ENCODE data around the gene CELF4. TPM values are rescaled to one million over a fixed set of nuclear protein-coding genes. Genes with fewer than 3 reads are reported as not detected.

CELF4 gene
- total and polyA plus RNA-seq, 7 donors = 0.60 to 5.0 (median 1.8) TPM; not detected in 1

DNA sequence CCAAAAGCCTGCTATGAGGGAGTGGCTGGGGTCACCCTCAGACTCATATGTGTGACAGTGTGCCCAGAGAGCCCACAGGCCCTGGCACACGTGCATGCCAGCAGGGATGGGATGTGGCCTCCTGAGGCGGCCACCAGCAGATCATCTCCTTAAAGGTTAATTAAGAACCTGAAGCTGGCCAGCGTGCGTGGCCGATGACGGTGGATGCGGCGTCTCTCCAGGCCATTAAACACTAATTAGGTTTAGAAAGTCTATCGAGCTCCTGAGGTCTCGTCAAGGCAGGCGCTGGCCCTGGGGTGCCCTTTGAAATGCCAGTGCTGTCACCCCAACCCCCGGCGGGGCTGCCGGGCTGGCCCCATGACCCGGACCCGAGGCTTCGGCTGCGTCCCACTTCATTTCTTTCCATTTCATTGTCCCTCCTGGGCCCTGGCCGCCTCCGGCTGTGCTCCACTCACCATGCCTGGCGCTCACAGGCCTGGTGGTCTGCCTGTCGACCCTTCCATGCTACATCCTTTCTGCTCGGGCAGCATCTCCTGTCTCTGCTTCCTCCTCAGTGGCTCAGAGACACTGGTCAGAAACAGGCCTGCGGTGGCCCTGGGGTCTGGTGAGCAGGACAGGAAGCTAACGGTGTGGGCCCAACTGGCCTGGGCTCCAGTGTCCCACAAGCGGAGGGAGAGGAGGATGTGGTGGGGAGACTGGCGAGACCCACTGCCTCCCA, 228.9 kb downstream of the CELF4 start:
- 88 to 91% methylated on average over 27 of the region's 27 CpGs for WGBS, 2 donors
- Histone ChIP-seq H3K27ac (no peak overlapping the region), H3K27me3 (no peaks in the 10 kb centered on the region), H3K4me3 (no peak overlapping the region), H3K9me3 (no peaks in the 10 kb centered on the region), H3K4me1 (no peaks in the 10 kb centered on the region), H3K36me3 (no peaks in the 10 kb centered on the region)
- no peak for DNase-seq
- TF ChIP-seq, protein P1, sequence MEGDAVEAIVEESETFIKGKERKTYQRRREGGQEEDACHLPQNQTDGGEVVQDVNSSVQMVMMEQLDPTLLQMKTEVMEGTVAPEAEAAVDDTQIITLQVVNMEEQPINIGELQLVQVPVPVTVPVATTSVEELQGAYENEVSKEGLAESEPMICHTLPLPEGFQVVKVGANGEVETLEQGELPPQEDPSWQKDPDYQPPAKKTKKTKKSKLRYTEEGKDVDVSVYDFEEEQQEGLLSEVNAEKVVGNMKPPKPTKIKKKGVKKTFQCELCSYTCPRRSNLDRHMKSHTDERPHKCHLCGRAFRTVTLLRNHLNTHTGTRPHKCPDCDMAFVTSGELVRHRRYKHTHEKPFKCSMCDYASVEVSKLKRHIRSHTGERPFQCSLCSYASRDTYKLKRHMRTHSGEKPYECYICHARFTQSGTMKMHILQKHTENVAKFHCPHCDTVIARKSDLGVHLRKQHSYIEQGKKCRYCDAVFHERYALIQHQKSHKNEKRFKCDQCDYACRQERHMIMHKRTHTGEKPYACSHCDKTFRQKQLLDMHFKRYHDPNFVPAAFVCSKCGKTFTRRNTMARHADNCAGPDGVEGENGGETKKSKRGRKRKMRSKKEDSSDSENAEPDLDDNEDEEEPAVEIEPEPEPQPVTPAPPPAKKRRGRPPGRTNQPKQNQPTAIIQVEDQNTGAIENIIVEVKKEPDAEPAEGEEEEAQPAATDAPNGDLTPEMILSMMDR (IDR thresholded peaks at IDR 0.05) = no peak
- TF ChIP-seq POLR2AphosphoS5 (IDR thresholded peaks at IDR 0.05) (no peak), EP300 (IDR thresholded peaks at IDR 0.05) (no peak), POLR2A (IDR thresholded peaks at IDR 0.05) (no peak)
- intact Hi-C loops (cut with DNase I) = no loop called here

DNA sequence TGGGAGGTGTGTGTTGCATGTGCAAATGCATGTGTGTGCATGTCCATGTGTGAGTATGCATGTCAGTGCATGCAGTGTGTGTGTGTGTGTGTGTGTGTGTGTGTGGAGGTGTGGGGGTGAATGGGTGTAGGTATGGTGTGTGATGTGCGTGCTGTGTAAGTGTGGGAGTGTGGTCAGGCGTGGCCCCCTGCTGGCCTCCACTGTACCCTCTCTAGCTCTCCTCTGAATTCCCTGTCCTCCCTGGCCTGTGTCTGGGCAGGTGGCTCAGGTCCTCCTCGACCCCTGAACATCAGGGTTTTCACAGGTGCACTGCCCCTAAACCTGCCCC, 230.2 kb downstream of the CELF4 start:
- Histone ChIP-seq H3K9me3 (no peaks in the 10 kb centered on the region), H3K27ac (no peak overlapping the region), H3K4me3 (no peak overlapping the region), H3K27me3 (no peaks in the 10 kb centered on the region), H3K4me1 (no peaks in the 10 kb centered on the region), H3K36me3 (no peaks in the 10 kb centered on the region)
- WGBS, 2 donors = 33 to 73% methylated on average over 3 of the region's 3 CpGs
- intact Hi-C loops (cut with DNase I) = no loop called here
- DNase-seq = no peak
- TF ChIP-seq POLR2A (IDR thresholded peaks at IDR 0.05) (no peak), POLR2AphosphoS5 (IDR thresholded peaks at IDR 0.05) (no peak), EP300 (IDR thresholded peaks at IDR 0.05) (no peak)
- TF ChIP-seq, protein P1 (IDR thresholded peaks at IDR 0.05) = no peak

DNA sequence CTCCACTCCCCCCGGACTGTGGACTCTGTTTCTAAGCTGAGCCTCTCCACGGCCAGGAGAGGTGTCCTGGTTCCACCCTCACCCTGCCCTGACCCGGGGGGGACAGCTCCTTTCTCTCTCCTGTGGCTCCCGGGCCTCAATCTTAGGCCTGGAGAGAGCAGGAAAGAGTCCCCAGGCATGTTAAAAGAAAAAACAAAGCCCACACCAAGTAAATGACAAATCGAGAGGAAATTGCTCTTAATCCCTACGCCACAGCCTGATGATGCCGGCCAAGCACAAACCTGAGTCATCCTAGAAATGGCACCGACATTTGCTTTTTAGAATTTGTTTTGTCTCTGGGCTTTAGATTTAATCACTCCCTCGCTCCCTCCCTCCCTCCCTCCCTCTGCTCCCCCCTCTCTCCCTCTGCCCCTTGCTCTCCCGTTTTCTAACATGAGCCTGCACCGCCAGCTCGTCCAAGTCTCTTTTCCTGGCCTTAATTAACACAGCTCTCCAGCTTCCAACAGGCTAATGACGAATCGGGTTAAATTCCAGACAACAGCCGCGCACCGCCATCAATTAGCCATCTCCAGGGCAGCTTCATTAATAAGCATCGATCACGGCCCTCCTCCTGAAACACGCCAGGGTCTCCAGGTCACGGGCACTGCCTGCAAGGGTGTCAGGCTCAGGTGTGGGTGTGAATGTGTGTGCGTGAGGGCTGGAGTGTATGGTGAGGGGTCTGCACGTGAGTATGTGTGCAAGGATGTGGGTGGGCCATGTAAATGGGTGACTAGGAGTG, 230.8 kb downstream of the CELF4 start:
- intact Hi-C loops (cut with DNase I) = no loop called here
- TF ChIP-seq EP300 (IDR thresholded peaks at IDR 0.05) (no peak), POLR2AphosphoS5 (IDR thresholded peaks at IDR 0.05) (no peak), POLR2A (IDR thresholded peaks at IDR 0.05) (no peak)
- TF ChIP-seq, protein P1 (IDR thresholded peaks at IDR 0.05) = no peak
- Histone ChIP-seq H3K4me1 (no peaks in the 10 kb centered on the region), H3K4me3 (no peak overlapping the region), H3K36me3 (no peaks in the 10 kb centered on the region), H3K27ac (no peak overlapping the region), H3K9me3 (no peaks in the 10 kb centered on the region), H3K27me3 (no peaks in the 10 kb centered on the region)
- 70 to 75% methylated on average over 23 of the region's 23 CpGs for WGBS, 2 donors
- no peak for DNase-seq

DNA sequence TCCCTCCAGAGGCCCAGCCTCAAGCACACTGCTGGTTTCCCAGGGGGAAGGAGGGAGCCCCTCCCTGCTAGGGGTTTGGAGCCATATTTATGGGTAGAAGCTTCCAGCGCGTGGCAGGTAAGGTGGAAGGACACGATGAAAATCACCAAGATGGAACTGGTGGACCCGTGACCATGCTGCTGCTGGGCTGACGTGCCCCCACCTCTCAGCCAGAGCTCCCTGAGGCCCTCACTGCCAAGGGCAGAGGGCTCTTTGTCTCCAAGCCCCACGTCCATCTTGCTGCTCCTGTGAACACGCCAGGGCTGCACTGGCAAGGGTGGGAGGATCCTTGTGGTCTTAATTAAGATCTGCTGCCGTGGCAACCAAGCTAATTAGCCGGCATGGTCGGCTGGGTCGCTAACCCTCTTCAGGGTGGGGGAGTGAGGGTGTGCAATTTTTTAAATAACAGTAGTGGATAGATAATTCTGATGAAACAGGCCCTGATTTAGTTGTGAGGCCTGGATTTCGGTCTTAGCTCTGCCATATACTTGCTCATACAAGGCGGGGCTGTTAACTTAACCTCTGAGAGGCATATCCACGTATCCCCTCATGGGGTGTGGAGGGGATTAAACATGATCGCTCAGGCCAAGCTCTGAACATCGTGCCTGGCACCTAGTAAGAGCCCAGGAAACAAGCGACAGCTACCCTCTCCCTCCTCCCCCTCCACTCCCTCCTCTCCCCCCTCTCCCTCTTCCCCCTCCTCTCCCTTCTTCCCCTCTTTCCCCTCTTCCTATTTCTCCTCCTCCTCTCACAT, 232.8 kb downstream of the CELF4 start:
- DNase-seq = no peak
- intact Hi-C loops (cut with DNase I) = no loop called here
- no peaks in the 10 kb centered on the region for H3K4me1 ChIP-seq
- no peak overlapping the region for H3K27ac ChIP-seq
- TF ChIP-seq POLR2A (IDR thresholded peaks at IDR 0.05) (no peak), POLR2AphosphoS5 (IDR thresholded peaks at IDR 0.05) (no peak), EP300 (IDR thresholded peaks at IDR 0.05) (no peak)
- TF ChIP-seq, protein P1 (IDR thresholded peaks at IDR 0.05) = no peak
- H3K36me3 ChIP-seq = no peaks in the 10 kb centered on the region
- no peaks in the 10 kb centered on the region for H3K9me3 ChIP-seq
- no peak overlapping the region for H3K4me3 ChIP-seq
- WGBS, 2 donors = 68 to 77% methylated on average over 17 of the region's 17 CpGs
- H3K27me3 ChIP-seq = no peaks in the 10 kb centered on the region
